Thyroid gland (tissue), 4 donors: ENCODE measurements around the gene EIF3B. TPM values are rescaled to one million over a fixed set of nuclear protein-coding genes. Genes with fewer than 3 reads are reported as not detected.
A peak's percentile ranks its signal among the peaks of the same experiment; 100 is the strongest.
"Not testable (repeated sequence)": the region's sequence is repeated elsewhere in the genome, so short reads cannot be mapped to it uniquely, and the experiment has no call there.

ENCODE experiments used
- DNase-seq, 2 donors: peaks; one replicate each; pipeline ENCODE4 v3.0.0-alpha.2; 2019
- H3K27ac ChIP-seq, 3 donors: fragments of 200-600 bp; sonication (generic); 1 replicate in 2 of 3; 2 replicates in 1 of 3; pipeline ENCODE4 v1.5.1; 2016 to 2019; ENCODE audit warnings: mild to moderate bottlenecking in 1 of 3, moderate library complexity in 1 of 3
- H3K27me3 ChIP-seq: fragments of 200-600 bp; sonication (generic); one replicate; pipeline ENCODE4 v1.5.1; 2019
- H3K36me3 ChIP-seq, 2 donors: fragments of 200-600 bp; sonication (generic); one replicate each; pipeline ENCODE4 v1.5.1; 2016 to 2019
- H3K4me1 ChIP-seq, 2 donors: fragments of 200-600 bp; sonication (generic); one replicate each; pipeline ENCODE4 v1.5.1; 2017 to 2019
- H3K4me3 ChIP-seq, 3 donors: fragments of 200-600 bp; sonication (generic); replicated peaks in 1 of 3; 1 replicate in 2 of 3; 2 replicates in 1 of 3; pipeline ENCODE4 v1.5.1; 2016; ENCODE audit warnings: mild to moderate bottlenecking in 1 of 3
- H3K9me3 ChIP-seq: fragments of 200-600 bp; sonication (generic); one replicate; pipeline ENCODE4 v1.5.1; 2017
- CTCF ChIP-seq, 6 experiments: fragments of 200-600 bp in 3 of 6; fragments of 450-650 bp in 3 of 6; sonication (generic) in 3 of 6; IDR thresholded peaks; one replicate each; pipeline ENCODE4 v1.5.1; 2016 to 2019; ENCODE audit warnings: antibody characterized with exemption in 6 of 6, mild to moderate bottlenecking in 2 of 6, inconsistent platforms in 1 of 6, moderate library complexity in 1 of 6
- POLR2A ChIP-seq, 2 donors: fragments of 450-650 bp; IDR thresholded peaks; one replicate each; pipeline ENCODE4 v1.6.1; 2017; ENCODE audit warnings: antibody characterized with exemption in 2 of 2, mild to moderate bottlenecking in 2 of 2, moderate library complexity in 1 of 2
- WGBS, 2 donors: methylation state at CpG; one replicate each; pipeline ENCODE4 v1.1.5; 2017; 5-methylcytosine and 5-hydroxymethylcytosine counted together
- intact Hi-C: fragments of 100-400 bp; cut with DNase I; formaldehyde crosslinking; loops from one replicate; pipeline ENCODE4 v1.15.1; 2023
- total RNA-seq, 4 donors: library from RNA; depleted of rRNA; stranded (reverse); fragments of >200 nt; gene quantifications; one replicate each; pipeline ENCODE4 v1.2.3, GENCODE V29; 2016

The EIF3B gene
- total RNA-seq, 4 donors from 2014 or later: 89.4 to 122 (median 111) TPM

GRCh38 chr7:2330493-2330892 is 24.1 kb upstream of the EIF3B start:
- Histone ChIP-seq H3K4me3 (no peak overlapping the region), H3K9me3 (no peaks in the 10 kb centered on the region), H3K36me3 (no peaks in the 10 kb centered on the region), H3K27me3 (no peaks in the 10 kb centered on the region), H3K4me1 (no peaks in the 10 kb centered on the region), H3K27ac (no peak overlapping the region)
- 71 to 93% methylated on average over 1 to 2 of the region's 2 CpGs for WGBS, 2 donors
- intact Hi-C loops: no loop called here
- TF ChIP-seq POLR2A (IDR thresholded peaks at IDR 0.05) (no peak), CTCF (IDR thresholded peaks at IDR 0.05) (no peak)
- DNase-seq: no peak

- no peak overlapping the region for H3K27ac ChIP-seq
- no peaks in the 10 kb centered on the region for H3K36me3 ChIP-seq
- no peaks in the 10 kb centered on the region for H3K9me3 ChIP-seq
- no peaks in the 10 kb centered on the region for H3K27me3 ChIP-seq
- 90 to 91% methylated on average over 6 of the region's 6 CpGs for WGBS, 2 donors
- DNase-seq: no peak
- intact Hi-C loops: no loop called here
- no peaks in the 10 kb centered on the region for H3K4me1 ChIP-seq
- H3K4me3 ChIP-seq: no peak overlapping the region
- TF ChIP-seq CTCF (IDR thresholded peaks at IDR 0.05): no peak
- TF ChIP-seq POLR2A (IDR thresholded peaks at IDR 0.05): no peak
Observed at GRCh38 chr7:2331707-2332106, 22.9 kb upstream of the EIF3B start.

GRCh38 chr7:2332606-2333231 is 21.9 kb upstream of the EIF3B start:
- DNase-seq, H3K4me3 ChIP-seq, H3K36me3 ChIP-seq, H3K27me3 ChIP-seq, H3K4me1 ChIP-seq, intact Hi-C loops, H3K27ac ChIP-seq, H3K9me3 ChIP-seq: not testable (repeated sequence)
- WGBS, 2 donors: 94 to 99% methylated on average over 4 of the region's 4 CpGs

GRCh38 chr7:2336626-2337299 is 17.9 kb upstream of the EIF3B start:
- Histone ChIP-seq H3K27me3 (no peaks in the 10 kb centered on the region), H3K9me3 (no peaks in the 10 kb centered on the region), H3K4me1 (no peaks in the 10 kb centered on the region), H3K27ac (no peak overlapping the region), H3K4me3 (no peak overlapping the region), H3K36me3 (no peaks in the 10 kb centered on the region)
- TF ChIP-seq CTCF (IDR thresholded peaks at IDR 0.05): no peak
- no peak for TF ChIP-seq POLR2A (IDR thresholded peaks at IDR 0.05)
- DNase-seq: no peak
- 94 to 96% methylated on average over 20 of the region's 20 CpGs for WGBS, 2 donors
- intact Hi-C loops: no loop called here

- not testable (repeated sequence) for H3K27me3 ChIP-seq, DNase-seq, H3K4me3 ChIP-seq, H3K4me1 ChIP-seq, H3K36me3 ChIP-seq, H3K9me3 ChIP-seq
- peak overlapping the region in 2 of 3 donors; percentile 17 to 37 for H3K27ac ChIP-seq
- 87 to 92% methylated on average over 15 of the region's 15 CpGs for WGBS, 2 donors
- intact Hi-C loops: loop anchor here (10.0 kb wide), 1 partner anchor 683 kb away; no protein-coding TSS in a partner anchor
Observed at GRCh38 chr7:2347351-2348063, 7.1 kb upstream of the EIF3B start.

GRCh38 chr7:2350055-2350454 is 4.6 kb upstream of the EIF3B start:
- TF ChIP-seq POLR2A (IDR thresholded peaks at IDR 0.05) (no peak), CTCF (IDR thresholded peaks at IDR 0.05) (no peak)
- WGBS, 2 donors: 92% methylated on average over 9 of the region's 9 CpGs
- Histone ChIP-seq H3K36me3 (no peaks in the 10 kb centered on the region), H3K4me1 (peaks cover 3 to 6% of the 10 kb centered on the region in 2 donors), H3K4me3 (no peak overlapping the region), H3K27me3 (no peaks in the 10 kb centered on the region), H3K9me3 (no peaks in the 10 kb centered on the region), H3K27ac (no peak overlapping the region)
- intact Hi-C loops: loop anchor here (10.0 kb wide), 2 partner anchors 105 to 775 kb away; partner anchors contain the start of genes MRM2, NUDT1 and PSMG3
- no peak for DNase-seq
